Nephron progenitor cell (in vitro differentiated cells): Measurements from ENCODE around the gene IL13.

Source experiments
- DNase-seq: peaks from one replicate; pipeline ENCODE4 v3.0.0; 2021
- H3K27ac Mint-ChIP-seq: 2 replicates; pipeline ENCODE4 v1.8.0; 2021; ENCODE audit warnings: mild to moderate bottlenecking, moderate library complexity, mixed read lengths
- H3K27me3 Mint-ChIP-seq: 2 replicates; pipeline ENCODE4 v1.8.0; 2021; ENCODE audit warnings: mild to moderate bottlenecking, low read depth, mixed read lengths; ENCODE audit not compliant: poor library complexity
- H3K36me3 Mint-ChIP-seq: 2 replicates; pipeline ENCODE4 v1.8.0; 2021; ENCODE audit warnings: low read depth, mixed read lengths
- H3K4me1 Mint-ChIP-seq: 2 replicates; pipeline ENCODE4 v1.8.0; 2021; ENCODE audit warnings: mixed read lengths
- H3K4me3 Mint-ChIP-seq: 2 replicates; pipeline ENCODE4 v1.8.0; 2021; ENCODE audit warnings: mild to moderate bottlenecking, moderate library complexity, mixed read lengths
- H3K9me3 Mint-ChIP-seq: 2 replicates; pipeline ENCODE4 v1.8.0; 2021; ENCODE audit warnings: mild to moderate bottlenecking, moderate library complexity, mixed read lengths
- CTCF ChIP-seq: fragments of 200-600 bp; sonication (generic); IDR thresholded peaks from 2 replicates; pipeline ENCODE4 v1.5.0; 2021; ENCODE audit warnings: antibody characterized with exemption

Gene IL13

GRCh38 chr5:132681476-132681831 lies 23.5 kb downstream of the IL13 start:
- Mint-ChIP-seq H3K9me3 (no peaks in the 10 kb centered on the region), H3K36me3 (no peaks in the 10 kb centered on the region), H3K4me1 (peaks cover 4% of the 10 kb centered on the region), H3K27me3 (peaks cover 13% of the 10 kb centered on the region), H3K4me3 (no peak overlapping the region), H3K27ac (no peak overlapping the region)
- no peak for DNase-seq
- TF ChIP-seq CTCF, result no peak

- TF ChIP-seq CTCF, result no peak
- H3K27ac Mint-ChIP-seq, result no peak overlapping the region
- H3K36me3 Mint-ChIP-seq, result no peaks in the 10 kb centered on the region
- H3K4me3 Mint-ChIP-seq, result no peak overlapping the region
- no peaks in the 10 kb centered on the region for H3K9me3 Mint-ChIP-seq
- peaks cover 4% of the 10 kb centered on the region for H3K4me1 Mint-ChIP-seq
- DNase-seq, result no peak
- H3K27me3 Mint-ChIP-seq, result peaks cover 14% of the 10 kb centered on the region
Measured at GRCh38 chr5:132681983-132682382, 24.0 kb downstream of the IL13 start.

GRCh38 chr5:132684491-132684890 lies 26.5 kb downstream of the IL13 start:
- Mint-ChIP-seq H3K4me1 (peaks cover 4% of the 10 kb centered on the region), H3K36me3 (peaks cover 2% of the 10 kb centered on the region), H3K27ac (no peak overlapping the region), H3K4me3 (no peak overlapping the region), H3K27me3 (peaks cover 12% of the 10 kb centered on the region), H3K9me3 (no peaks in the 10 kb centered on the region)
- DNase-seq, result no peak
- TF ChIP-seq CTCF, result no peak

GRCh38 chr5:132684922-132685720 lies 27.1 kb downstream of the IL13 start:
- H3K36me3 Mint-ChIP-seq, result peaks cover 5% of the 10 kb centered on the region
- no peak for DNase-seq
- H3K9me3 Mint-ChIP-seq, result no peaks in the 10 kb centered on the region
- peaks cover 8% of the 10 kb centered on the region for H3K4me1 Mint-ChIP-seq
- TF ChIP-seq CTCF, result no peak
- no peak overlapping the region for H3K4me3 Mint-ChIP-seq
- H3K27me3 Mint-ChIP-seq, result peaks cover 12% of the 10 kb centered on the region
- H3K27ac Mint-ChIP-seq, result no peak overlapping the region

GRCh38 chr5:132686193-132686592 lies 28.2 kb downstream of the IL13 start:
- Mint-ChIP-seq H3K36me3 (peaks cover 5% of the 10 kb centered on the region), H3K4me3 (no peak overlapping the region), H3K9me3 (no peaks in the 10 kb centered on the region), H3K27me3 (peaks cover 11% of the 10 kb centered on the region), H3K27ac (peak overlapping the region; percentile 78), H3K4me1 (peaks cover 8% of the 10 kb centered on the region)
- no peak for TF ChIP-seq CTCF
- DNase-seq, result no peak

GRCh38 chr5:132687995-132688394 lies 30.0 kb downstream of the IL13 start:
- Mint-ChIP-seq H3K9me3 (no peaks in the 10 kb centered on the region), H3K27ac (peak overlapping the region; percentile 16), H3K27me3 (peaks cover 7% of the 10 kb centered on the region), H3K4me1 (peaks cover 8% of the 10 kb centered on the region), H3K36me3 (peaks cover 11% of the 10 kb centered on the region), H3K4me3 (no peak overlapping the region)
- TF ChIP-seq CTCF, result no peak
- DNase-seq, result no peak
